Activated CD4-positive, alpha-beta T cell treated with anti-CD3 and anti-CD28 coated beads, Interleukin-2, amount 10 ng/mL, durations not matched to agents 24 days and 14 days (primary cell): ENCODE data around the gene MTCH1. TPM values are rescaled to one million over a fixed set of nuclear protein-coding genes. Genes with fewer than 3 reads are reported as not detected.

Experiments used
- DNase-seq: peaks from one replicate; pipeline ENCODE4 v3.0.0; 2022
- H3K27ac Mint-ChIP-seq: one replicate; pipeline ENCODE4 v1.8.0; 2022; ENCODE audit warnings: mild to moderate bottlenecking, mixed read lengths
- H3K27me3 Mint-ChIP-seq: one replicate; pipeline ENCODE4 v1.8.0; 2022; ENCODE audit warnings: mixed read lengths
- H3K36me3 Mint-ChIP-seq: one replicate; pipeline ENCODE4 v1.8.0; 2022; ENCODE audit warnings: low read depth, mild to moderate bottlenecking, mixed read lengths
- H3K4me1 Mint-ChIP-seq: one replicate; pipeline ENCODE4 v1.8.0; 2021; ENCODE audit warnings: mixed read lengths
- H3K4me3 Mint-ChIP-seq: one replicate; pipeline ENCODE4 v1.8.0; 2022; ENCODE audit warnings: mild to moderate bottlenecking, moderate library complexity, mixed read lengths
- H3K9me3 Mint-ChIP-seq: one replicate; pipeline ENCODE4 v1.8.0; 2021; ENCODE audit warnings: mixed read lengths
- intact Hi-C: fragments of 100-400 bp; cut with micrococcal nuclease; formaldehyde crosslinking; loops from one replicate; pipeline ENCODE4 v1.15.1; 2023
- total RNA-seq: library from RNA; stranded (reverse); gene quantifications from 2 replicates; pipeline ENCODE4 v1.2.3, GENCODE V29; 2022

MTCH1 gene
- total RNA-seq, 1 donor from 2014 or later, result 119 TPM

DNA sequence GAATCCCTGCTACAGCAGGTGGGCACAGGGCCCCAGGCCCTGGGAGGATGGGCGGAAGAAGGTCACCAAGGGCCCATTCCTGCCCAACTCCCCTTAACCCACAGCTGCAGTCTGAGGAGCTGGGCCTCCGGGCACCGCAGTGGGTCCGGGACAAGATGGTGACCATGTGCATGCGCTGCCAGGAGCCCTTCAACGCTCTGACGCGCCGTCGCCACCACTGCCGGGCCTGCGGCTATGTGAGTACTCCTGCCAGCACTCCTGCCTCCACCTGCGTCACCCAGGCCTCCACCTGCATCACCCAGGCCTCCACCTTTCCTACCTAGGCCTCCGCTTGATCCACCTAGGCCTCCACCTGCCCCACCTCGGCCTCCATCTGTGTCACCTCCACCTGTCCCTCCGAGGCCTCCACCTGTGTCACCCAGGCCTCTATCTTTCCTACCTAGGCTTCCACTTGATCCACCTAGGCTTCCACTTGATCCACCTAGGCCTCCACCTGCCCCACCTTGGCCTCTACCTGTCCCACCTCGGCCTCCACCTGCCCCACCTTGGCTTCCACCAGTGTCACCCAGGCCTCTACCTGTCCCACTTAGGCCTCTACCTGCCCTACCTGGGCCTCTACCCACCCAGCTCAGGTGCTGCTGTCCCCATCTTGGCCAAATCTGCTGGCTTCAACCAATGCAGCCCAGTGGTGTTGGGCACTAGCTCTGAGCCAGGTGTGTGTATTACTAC is 36.3 kb upstream of the MTCH1 start:
- H3K36me3 Mint-ChIP-seq, result no peaks in the 10 kb centered on the region
- peaks cover 67% of the 10 kb centered on the region for H3K4me1 Mint-ChIP-seq
- no peaks in the 10 kb centered on the region for H3K27me3 Mint-ChIP-seq
- intact Hi-C loops, result loop anchor here (1.0 kb wide), 1 partner anchor 29 kb away; no protein-coding TSS in a partner anchor
- no peak for DNase-seq
- peak overlapping the region; percentile 78 for H3K27ac Mint-ChIP-seq
- peak overlapping the region; percentile 22 for H3K4me3 Mint-ChIP-seq
- H3K9me3 Mint-ChIP-seq, result no peaks in the 10 kb centered on the region

DNA sequence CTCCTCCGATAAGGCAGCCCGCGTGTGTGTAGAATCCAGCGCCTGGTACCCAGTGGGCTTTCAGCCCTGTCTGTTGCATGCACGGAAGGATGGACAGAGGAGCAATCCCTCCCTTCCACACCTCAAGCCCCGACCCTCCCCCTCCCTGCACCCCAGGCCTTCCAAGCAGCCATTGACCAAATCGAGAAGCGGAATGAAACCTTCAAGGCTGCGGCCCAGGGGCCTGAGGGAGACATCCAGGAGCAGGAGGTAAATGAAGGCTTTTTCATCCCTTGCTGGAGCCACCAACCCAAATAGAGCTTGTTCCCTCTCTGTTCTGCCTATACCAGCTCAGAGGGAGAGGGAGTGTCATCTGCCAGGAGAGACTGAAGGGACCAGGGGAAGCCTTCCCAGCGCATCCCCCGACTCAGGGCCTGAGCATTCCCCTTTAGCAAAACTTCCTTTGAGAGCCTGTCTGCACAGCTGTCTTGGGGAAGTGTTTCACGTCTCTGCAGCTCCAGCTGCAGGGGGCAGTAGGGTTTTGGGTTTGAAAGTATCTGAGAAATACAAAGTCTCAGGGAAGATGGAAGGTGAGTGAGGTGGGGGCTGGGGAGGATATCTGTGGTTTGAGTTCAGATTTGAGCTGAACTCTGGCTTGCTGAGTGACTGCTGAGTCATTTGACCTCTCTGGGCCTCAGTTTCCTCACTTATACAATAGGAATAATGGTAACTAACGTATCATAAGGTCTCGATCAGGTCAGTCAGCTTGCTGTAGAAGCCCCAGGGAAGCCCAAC is 35.5 kb upstream of the MTCH1 start:
- peaks cover 65% of the 10 kb centered on the region for H3K4me1 Mint-ChIP-seq
- H3K27ac Mint-ChIP-seq, result peak overlapping the region; percentile 73
- intact Hi-C loops, result loop anchor here (1.0 kb wide), 1 partner anchor 30 kb away; no protein-coding TSS in a partner anchor
- H3K36me3 Mint-ChIP-seq, result no peaks in the 10 kb centered on the region
- peak; percentile 94 for DNase-seq
- H3K4me3 Mint-ChIP-seq, result peak overlapping the region; percentile 2
- no peaks in the 10 kb centered on the region for H3K9me3 Mint-ChIP-seq
- H3K27me3 Mint-ChIP-seq, result no peaks in the 10 kb centered on the region

DNA sequence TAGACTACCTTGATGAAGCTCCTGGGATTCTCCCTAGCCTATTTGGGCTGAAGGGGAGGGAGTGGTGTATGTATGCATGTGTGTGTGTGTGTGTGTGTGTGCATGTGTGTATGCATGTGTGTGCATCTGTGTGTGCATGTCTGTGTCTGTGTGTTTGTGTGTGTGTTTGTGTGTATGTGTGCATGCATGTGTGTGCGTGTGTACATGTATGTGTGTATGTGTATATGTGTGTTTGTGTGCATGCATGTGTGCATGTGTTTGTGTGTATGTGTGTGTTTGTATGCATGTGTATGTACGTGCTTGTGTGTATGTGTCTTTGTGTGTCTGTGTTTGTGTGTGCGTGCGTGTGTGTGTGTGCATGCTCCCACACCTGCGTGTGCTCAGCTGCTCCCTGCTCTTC is 34.8 kb upstream of the MTCH1 start:
- intact Hi-C loops, result no loop called here
- H3K36me3 Mint-ChIP-seq, result no peaks in the 10 kb centered on the region
- no peak for DNase-seq
- H3K27ac Mint-ChIP-seq, result peak overlapping the region; percentile 34
- H3K9me3 Mint-ChIP-seq, result no peaks in the 10 kb centered on the region
- peaks cover 61% of the 10 kb centered on the region for H3K4me1 Mint-ChIP-seq
- H3K4me3 Mint-ChIP-seq, result no peak overlapping the region
- H3K27me3 Mint-ChIP-seq, result no peaks in the 10 kb centered on the region

DNA sequence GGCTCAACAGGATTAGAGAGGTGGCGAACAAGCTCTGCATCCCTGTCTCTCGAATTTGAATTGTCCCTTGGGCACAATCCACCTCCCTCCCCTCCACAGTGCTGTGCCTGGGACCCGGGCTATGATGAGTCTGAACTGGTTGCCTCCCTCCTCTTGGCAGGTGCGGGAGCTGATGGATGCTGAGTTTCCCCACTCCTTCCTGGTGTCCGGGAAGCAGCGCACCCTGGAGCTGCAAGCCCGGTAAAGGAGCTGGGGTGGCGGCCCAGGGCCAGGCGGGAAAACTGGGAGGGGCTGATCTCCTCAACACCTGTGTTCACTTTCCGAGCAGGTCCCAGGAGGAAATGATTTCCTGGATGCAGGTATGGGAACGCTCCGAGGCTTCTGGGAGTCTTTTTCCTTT is 34.4 kb upstream of the MTCH1 start:
- Mint-ChIP-seq H3K4me3 (no peak overlapping the region), H3K4me1 (peaks cover 58% of the 10 kb centered on the region), H3K27me3 (no peaks in the 10 kb centered on the region), H3K9me3 (no peaks in the 10 kb centered on the region), H3K36me3 (no peaks in the 10 kb centered on the region), H3K27ac (peak overlapping the region; percentile 16)
- no peak for DNase-seq
- intact Hi-C loops, result no loop called here

DNA sequence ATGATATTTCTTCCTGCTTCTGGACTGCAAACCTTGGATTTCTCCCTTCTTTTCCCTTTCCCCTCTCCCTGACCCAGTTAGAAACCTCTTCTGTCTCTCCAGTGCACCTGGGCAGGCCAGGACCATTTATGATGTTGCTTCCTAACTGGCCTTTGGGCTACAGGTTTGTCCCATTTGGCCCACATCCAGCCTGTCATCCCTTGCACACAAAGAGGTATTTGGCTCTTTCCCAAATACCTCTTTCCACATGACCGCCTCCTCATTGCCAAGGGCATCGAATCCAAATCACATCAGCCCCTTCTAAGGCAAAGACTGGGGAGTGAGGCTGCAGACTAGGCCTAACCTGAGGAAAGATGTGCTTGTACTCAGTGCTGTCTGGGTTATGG is 33.1 kb upstream of the MTCH1 start:
- Mint-ChIP-seq H3K9me3 (no peaks in the 10 kb centered on the region), H3K27me3 (no peaks in the 10 kb centered on the region), H3K27ac (peak overlapping the region; percentile 85), H3K4me1 (peaks cover 48% of the 10 kb centered on the region), H3K36me3 (no peaks in the 10 kb centered on the region), H3K4me3 (no peak overlapping the region)
- no peak for DNase-seq
- intact Hi-C loops, result no loop called here

DNA sequence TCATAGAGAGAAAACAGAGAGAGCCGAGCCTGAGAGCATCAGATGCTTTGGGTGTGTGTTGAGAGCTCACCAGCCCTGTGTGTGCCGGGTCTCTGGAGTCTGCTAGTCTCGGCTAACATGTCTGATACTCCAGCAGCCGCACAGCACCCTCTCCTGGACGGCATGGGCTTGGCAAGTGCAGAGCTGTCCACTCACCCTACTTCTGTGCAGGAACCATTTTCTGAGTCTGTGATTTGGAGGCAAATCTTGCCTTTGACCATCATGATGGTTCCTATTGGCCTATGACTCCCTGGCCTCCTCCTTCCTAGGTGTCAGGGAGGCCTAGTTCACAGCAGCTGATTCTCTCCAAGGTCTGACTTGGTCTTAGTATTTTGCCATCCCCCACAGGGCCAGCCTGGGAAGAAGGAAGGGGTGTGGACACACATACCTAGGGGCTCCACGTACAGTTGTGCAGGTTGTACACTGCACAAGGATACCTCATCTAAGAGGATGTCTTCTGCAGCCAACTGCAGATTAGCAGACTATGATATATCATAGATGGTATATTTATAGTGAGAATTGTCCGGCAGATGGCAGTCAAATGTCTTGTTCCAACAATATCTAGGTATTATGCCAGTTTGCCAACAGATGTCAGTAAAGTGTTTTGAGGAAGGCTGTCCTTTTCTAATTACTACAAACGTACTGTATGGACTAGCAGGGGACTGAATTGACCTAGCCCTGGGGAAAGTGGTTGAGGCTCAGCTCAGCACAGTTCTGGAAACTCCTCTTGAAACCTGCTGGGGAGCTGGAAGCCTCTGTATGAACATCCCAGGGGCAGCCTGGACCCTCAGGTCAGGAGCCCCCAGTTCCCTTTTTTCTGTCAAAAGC is 32.4 kb upstream of the MTCH1 start:
- no peaks in the 10 kb centered on the region for H3K27me3 Mint-ChIP-seq
- no peaks in the 10 kb centered on the region for H3K36me3 Mint-ChIP-seq
- no peaks in the 10 kb centered on the region for H3K9me3 Mint-ChIP-seq
- intact Hi-C loops, result loop anchor here (1.0 kb wide), 8 partner anchors 32 to 297 kb away; partner anchors contain the start of genes C6orf89 and MTCH1
- H3K4me3 Mint-ChIP-seq, result peak overlapping the region; percentile 16
- peak overlapping the region; percentile 85 for H3K27ac Mint-ChIP-seq
- DNase-seq, result peak; percentile 97
- H3K4me1 Mint-ChIP-seq, result peaks cover 44% of the 10 kb centered on the region

DNA sequence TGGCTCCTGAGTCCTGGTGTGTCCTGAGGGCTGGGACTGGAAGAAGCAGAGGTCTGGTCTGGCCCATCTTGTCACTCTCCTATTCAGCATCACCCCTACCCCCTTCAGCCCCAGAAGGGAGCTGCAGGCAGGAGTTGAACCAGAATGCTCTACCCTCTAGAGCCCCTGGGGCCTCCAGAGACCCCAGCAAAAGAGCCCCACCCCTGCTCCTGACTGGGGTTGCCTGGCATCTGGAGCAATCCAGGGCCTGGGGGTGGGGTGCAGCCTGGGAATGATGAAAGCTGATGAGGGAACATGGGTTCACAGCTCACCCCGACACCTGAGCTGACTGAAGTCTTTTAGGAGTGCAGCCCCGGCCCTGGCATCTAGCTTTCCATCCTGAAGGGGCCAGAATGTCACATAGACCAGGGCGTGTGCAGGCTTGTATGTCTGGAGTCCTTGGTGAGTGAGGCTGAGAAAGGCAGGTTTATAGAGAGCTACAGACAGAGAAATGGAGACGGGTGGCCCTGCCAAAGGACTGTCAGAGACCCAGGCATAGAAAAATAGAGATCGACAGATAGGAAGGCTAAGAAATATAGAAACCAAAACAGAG is 31.7 kb upstream of the MTCH1 start:
- Mint-ChIP-seq H3K36me3 (no peaks in the 10 kb centered on the region), H3K27me3 (no peaks in the 10 kb centered on the region), H3K4me1 (peaks cover 37% of the 10 kb centered on the region), H3K4me3 (peak overlapping the region; percentile 16), H3K27ac (peak overlapping the region; percentile 52), H3K9me3 (no peaks in the 10 kb centered on the region)
- no peak for DNase-seq
- intact Hi-C loops, result loop anchor here (1.0 kb wide), 8 partner anchors 31 to 298 kb away; partner anchors contain the start of genes C6orf89 and MTCH1

DNA sequence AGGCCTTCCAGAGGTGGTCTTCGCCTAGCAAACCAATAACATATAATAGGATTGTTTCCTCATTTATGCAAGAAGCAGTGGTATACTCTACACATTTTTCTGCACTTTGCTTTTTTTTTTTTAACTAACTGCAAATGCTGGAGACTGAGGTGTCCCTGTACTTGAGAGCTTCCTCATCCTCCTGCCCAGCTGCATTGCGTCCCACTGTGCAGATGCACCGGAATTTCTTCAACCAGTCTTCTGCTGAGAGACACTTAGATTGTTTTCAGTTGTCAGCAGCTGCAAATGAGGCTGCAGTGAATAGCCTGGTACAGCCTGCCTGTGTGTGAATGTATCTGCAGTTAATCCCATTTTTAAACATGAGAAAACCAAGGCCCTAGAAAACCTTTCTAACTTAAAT is 31.0 kb upstream of the MTCH1 start:
- Mint-ChIP-seq H3K27me3 (no peaks in the 10 kb centered on the region), H3K9me3 (no peaks in the 10 kb centered on the region)
- intact Hi-C loops, result no loop called here

DNA sequence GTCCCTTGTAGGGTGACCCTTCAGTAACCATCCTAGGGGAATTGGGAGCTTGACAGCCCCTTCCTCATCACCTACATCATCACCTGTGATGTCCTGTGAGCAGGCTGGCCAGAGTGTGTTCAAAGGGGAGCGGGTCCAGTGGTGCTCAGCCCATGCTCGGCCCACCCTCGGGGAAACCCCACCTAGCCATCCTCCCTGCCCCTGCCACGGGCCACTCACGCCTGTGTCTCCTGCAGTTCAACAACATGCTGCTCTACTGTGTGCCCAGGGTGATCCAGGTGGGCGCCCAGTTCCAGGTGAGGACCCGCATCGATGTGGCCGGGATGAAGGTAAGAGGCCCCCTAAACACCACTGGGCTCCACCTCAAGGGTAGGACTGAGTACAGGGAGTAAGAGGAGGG is 29.5 kb upstream of the MTCH1 start:
- Mint-ChIP-seq H3K9me3 (no peaks in the 10 kb centered on the region), H3K27me3 (no peaks in the 10 kb centered on the region), H3K36me3 (no peaks in the 10 kb centered on the region), H3K27ac (no peak overlapping the region), H3K4me3 (no peak overlapping the region), H3K4me1 (peaks cover 17% of the 10 kb centered on the region)
- no peak for DNase-seq
- intact Hi-C loops, result no loop called here

More for the DNA sequence above, 31.0 kb upstream of the MTCH1 start:
- no peak overlapping the region for H3K27ac Mint-ChIP-seq
- H3K4me3 Mint-ChIP-seq, result no peak overlapping the region
- no peaks in the 10 kb centered on the region for H3K36me3 Mint-ChIP-seq
- DNase-seq, result no peak
- H3K4me1 Mint-ChIP-seq, result peaks cover 30% of the 10 kb centered on the region

DNA sequence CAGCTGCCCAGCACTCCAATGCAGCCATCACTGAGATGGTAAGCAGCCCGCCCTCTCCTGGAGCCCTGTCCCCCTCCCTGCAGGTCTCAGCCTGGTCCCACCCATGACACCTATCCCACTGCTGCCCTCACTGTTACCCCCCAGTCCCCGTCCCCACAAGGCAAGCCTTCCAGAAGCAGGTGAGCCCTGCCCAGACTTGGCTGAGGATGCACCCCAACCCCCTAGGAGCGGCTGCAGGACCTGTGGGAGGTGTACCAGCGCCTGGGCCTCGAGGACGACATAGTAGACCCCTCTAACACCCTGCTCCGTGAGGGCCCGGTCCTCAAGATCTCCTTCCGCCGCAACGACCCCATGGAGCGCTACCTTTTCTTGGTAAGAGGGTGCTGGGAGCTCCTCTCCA is 28.7 kb upstream of the MTCH1 start:
- Mint-ChIP-seq H3K36me3 (no peaks in the 10 kb centered on the region), H3K27ac (no peak overlapping the region), H3K4me3 (no peak overlapping the region), H3K4me1 (peaks cover 17% of the 10 kb centered on the region), H3K27me3 (no peaks in the 10 kb centered on the region), H3K9me3 (no peaks in the 10 kb centered on the region)
- intact Hi-C loops, result no loop called here
- no peak for DNase-seq

DNA sequence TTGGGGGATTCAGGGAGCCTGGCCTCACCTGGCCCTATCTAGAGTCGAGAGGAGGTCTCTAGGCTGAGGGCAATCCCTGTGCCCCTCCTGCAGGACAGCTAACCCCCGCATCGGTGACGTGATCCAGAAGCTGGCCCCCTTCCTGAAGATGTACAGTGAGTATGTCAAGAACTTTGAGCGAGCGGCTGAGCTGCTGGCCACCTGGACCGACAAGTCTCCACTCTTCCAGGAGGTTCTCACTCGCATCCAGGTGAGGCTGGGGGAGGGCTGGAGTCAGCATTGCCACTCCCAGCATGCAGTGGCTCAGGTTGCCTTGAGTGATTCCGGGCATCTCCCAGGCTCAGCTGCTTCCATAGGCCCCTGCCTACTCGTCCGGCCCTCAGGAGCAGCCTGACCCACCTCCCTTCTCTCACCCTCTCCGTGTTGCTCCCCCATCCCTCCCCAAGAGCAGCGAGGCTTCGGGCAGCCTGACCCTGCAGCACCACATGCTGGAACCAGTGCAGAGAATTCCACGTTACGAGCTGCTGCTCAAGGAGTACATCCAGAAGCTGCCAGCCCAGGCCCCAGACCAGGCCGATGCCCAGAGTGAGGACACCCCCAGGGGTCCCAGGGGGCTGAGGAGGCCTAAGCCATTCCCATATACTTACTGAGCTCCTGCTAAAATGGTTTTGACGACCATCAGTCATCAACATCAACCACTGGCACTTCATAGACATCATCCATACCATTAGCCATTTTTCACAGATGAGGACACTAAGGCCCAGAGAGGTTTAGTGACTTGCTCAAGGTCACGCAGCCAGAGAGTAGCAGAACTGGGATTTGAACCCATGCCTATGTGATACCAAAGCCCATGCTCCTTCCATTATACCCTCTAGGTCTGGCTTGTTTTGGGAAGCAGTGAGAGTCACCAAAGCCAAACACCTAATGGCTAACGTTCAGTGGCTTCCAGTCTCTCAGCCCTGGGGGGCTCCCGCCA is 27.8 kb upstream of the MTCH1 start:
- no peaks in the 10 kb centered on the region for H3K27me3 Mint-ChIP-seq
- no peaks in the 10 kb centered on the region for H3K9me3 Mint-ChIP-seq
- H3K27ac Mint-ChIP-seq, result no peak overlapping the region
- H3K4me3 Mint-ChIP-seq, result no peak overlapping the region
- intact Hi-C loops, result no loop called here
- H3K4me1 Mint-ChIP-seq, result peaks cover 9% of the 10 kb centered on the region
- DNase-seq, result no peak
- no peaks in the 10 kb centered on the region for H3K36me3 Mint-ChIP-seq

DNA sequence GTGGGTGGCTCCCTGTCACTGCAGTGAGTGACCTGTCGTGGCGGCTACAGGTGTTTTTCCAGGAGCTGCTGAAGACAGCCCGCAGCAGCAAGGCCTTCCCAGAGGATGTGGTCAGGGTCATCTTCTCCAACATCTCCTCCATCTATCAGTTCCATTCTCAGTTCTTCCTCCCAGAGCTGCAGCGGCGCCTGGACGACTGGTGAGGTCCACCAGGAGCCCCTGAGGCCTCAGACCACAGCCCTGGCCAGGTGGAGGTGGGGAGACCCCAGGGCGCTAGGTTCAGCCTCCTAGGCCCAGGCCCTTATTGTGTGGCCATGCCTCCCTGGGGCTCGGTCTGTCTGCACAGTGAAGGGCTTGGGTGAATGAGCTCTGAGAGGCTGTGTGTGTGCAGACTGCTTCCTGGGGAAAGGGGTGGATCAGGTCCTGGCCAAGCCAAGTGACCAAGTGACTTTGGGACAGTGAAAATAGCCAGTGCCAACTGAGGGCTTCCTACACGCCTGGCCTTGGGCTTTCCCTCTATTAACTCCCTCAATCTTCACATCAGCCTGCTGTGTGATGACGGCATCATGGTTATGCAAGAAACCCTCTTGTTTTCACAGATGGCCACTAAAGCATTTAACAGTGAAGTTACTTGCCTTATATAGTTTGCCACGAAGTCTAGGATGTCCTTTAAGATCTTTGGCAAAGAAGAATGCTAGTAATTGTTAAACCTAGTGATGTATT is 25.8 kb upstream of the MTCH1 start:
- Mint-ChIP-seq H3K4me1 (peaks cover 3% of the 10 kb centered on the region), H3K27me3 (no peaks in the 10 kb centered on the region), H3K9me3 (no peaks in the 10 kb centered on the region), H3K4me3 (no peak overlapping the region), H3K36me3 (no peaks in the 10 kb centered on the region), H3K27ac (no peak overlapping the region)
- intact Hi-C loops, result no loop called here
- no peak for DNase-seq
